ENCODE results near the gene TNFRSF4. TPM values are rescaled to one million over a fixed set of nuclear protein-coding genes. Genes with fewer than 3 reads are reported as not detected.
A peak's percentile ranks its signal among the peaks of the same experiment; 100 is the strongest.

Gene TNFRSF4
- total and polyA plus RNA-seq, 2 of the 13 experiments (the other 11 are each of a cell fraction or from before 2014, with no cell fraction given), result not detected

- TF ChIP-seq, protein P1, sequence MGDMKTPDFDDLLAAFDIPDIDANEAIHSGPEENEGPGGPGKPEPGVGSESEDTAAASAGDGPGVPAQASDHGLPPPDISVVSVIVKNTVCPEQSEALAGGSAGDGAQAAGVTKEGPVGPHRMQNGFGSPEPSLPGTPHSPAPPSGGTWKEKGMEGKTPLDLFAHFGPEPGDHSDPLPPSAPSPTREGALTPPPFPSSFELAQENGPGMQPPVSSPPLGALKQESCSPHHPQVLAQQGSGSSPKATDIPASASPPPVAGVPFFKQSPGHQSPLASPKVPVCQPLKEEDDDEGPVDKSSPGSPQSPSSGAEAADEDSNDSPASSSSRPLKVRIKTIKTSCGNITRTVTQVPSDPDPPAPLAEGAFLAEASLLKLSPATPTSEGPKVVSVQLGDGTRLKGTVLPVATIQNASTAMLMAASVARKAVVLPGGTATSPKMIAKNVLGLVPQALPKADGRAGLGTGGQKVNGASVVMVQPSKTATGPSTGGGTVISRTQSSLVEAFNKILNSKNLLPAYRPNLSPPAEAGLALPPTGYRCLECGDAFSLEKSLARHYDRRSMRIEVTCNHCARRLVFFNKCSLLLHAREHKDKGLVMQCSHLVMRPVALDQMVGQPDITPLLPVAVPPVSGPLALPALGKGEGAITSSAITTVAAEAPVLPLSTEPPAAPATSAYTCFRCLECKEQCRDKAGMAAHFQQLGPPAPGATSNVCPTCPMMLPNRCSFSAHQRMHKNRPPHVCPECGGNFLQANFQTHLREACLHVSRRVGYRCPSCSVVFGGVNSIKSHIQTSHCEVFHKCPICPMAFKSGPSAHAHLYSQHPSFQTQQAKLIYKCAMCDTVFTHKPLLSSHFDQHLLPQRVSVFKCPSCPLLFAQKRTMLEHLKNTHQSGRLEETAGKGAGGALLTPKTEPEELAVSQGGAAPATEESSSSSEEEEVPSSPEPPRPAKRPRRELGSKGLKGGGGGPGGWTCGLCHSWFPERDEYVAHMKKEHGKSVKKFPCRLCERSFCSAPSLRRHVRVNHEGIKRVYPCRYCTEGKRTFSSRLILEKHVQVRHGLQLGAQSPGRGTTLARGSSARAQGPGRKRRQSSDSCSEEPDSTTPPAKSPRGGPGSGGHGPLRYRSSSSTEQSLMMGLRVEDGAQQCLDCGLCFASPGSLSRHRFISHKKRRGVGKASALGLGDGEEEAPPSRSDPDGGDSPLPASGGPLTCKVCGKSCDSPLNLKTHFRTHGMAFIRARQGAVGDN (CRISPR knock-in tag; IDR thresholded peaks at IDR 0.05), result peak; percentile 62
- no peak for TF ChIP-seq TEAD2 (CRISPR knock-in tag; IDR thresholded peaks at IDR 0.05)
- TF ChIP-seq ZKSCAN1 (IDR thresholded peaks at IDR 0.05; ENCODE audit: low read length), result no peak
- peak; percentile 35; the same call in 1 of the 2 replicates for TF ChIP-seq NR2C2 (CRISPR knock-in tag; IDR thresholded peaks at IDR 0.05; ENCODE audit: borderline replicate concordance)
- TF ChIP-seq ZNF883 (CRISPR knock-in tag; IDR thresholded peaks at IDR 0.05; ENCODE audit: not compliant biosample characterization), result no peak
- no peak for TF ChIP-seq EED (CRISPR knock-in tag; IDR thresholded peaks at IDR 0.05)
- no peak for TF ChIP-seq ZNF101 (CRISPR knock-in tag; IDR thresholded peaks at IDR 0.05; ENCODE audit: borderline replicate concordance, low read depth)
- no peak for TF ChIP-seq SOX13 (IDR thresholded peaks at IDR 0.05)
- peak in 1 of 2 experiments; percentile 11; a peak in 1 of 4 replicates for TF ChIP-seq SOX13 (CRISPR knock-in tag; conservative IDR thresholded peaks at IDR 0.05 in 1 of 2, IDR thresholded peaks at IDR 0.05 in 1 of 2)
- TF ChIP-seq HIC2 (CRISPR knock-in tag; IDR thresholded peaks at IDR 0.05; ENCODE audit: low read depth), result peak; percentile 81
- TF ChIP-seq ZNF382 (CRISPR knock-in tag; IDR thresholded peaks at IDR 0.05; ENCODE audit: borderline replicate concordance), result no peak
- TF ChIP-seq, protein P2, sequence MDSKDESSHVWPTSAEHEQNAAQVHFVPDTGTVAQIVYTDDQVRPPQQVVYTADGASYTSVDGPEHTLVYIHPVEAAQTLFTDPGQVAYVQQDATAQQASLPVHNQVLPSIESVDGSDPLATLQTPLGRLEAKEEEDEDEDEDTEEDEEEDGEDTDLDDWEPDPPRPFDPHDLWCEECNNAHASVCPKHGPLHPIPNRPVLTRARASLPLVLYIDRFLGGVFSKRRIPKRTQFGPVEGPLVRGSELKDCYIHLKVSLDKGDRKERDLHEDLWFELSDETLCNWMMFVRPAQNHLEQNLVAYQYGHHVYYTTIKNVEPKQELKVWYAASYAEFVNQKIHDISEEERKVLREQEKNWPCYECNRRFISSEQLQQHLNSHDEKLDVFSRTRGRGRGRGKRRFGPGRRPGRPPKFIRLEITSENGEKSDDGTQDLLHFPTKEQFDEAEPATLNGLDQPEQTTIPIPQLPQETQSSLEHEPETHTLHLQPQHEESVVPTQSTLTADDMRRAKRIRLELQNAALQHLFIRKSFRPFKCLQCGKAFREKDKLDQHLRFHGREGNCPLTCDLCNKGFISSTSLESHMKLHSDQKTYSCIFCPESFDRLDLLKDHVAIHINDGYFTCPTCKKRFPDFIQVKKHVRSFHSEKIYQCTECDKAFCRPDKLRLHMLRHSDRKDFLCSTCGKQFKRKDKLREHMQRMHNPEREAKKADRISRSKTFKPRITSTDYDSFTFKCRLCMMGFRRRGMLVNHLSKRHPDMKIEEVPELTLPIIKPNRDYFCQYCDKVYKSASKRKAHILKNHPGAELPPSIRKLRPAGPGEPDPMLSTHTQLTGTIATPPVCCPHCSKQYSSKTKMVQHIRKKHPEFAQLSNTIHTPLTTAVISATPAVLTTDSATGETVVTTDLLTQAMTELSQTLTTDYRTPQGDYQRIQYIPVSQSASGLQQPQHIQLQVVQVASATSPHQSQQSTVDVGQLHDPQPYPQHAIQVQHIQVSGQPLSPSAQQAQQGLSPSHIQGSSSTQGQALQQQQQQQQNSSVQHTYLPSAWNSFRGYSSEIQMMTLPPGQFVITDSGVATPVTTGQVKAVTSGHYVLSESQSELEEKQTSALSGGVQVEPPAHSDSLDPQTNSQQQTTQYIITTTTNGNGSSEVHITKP (CRISPR knock-in tag; IDR thresholded peaks at IDR 0.05; ENCODE audit: low read depth), result peak; percentile 95
Observed at GRCh38 chr1:1199141-1199960, 14.6 kb downstream of the TNFRSF4 start (continued).
